Fibroblast of gingiva (primary cell): ENCODE results near the gene AJUBA.

Experiments used
- DNase-seq: peaks from one replicate; pipeline ENCODE4 v3.0.0-alpha.2; 2011; ENCODE audit warnings: low read depth

The AJUBA gene

DNA sequence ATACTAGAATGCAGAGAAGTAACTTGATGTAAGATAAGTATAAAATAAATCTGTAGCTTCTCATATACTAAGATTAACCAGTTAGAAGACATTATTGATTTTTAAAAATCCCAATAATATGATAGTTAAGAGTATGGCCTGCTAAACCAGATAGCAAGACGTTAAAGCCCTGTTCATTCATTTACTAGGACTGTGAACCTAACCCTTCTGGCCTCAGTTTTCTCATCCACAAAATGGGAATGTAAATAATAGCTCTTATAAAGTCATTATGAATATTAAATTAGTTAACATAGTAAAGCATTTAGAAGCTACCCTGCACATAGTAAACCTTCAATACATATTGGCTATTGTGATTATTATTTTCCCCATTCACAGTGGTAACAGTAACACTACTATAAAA lies 47.2 kb downstream of the AJUBA start:
- DNase-seq, result no peak

DNA sequence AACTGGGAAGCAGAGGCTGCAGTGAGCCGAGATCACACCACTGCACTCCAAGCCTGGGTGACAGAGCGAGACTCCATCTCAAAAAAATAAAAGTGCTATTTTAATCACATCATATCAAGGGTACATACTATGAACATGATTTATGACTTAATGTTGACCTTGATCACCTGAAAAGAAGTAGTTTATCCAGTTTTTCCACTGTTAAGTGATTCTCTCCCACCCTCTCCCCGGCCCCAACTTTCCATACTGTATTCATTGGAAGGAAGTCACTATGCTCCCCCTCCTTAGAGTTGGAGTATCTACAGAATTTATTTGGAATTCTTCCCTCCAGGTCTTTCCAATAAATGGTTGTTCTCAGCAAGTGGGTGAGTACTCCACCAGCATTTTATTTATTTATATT lies 50.2 kb downstream of the AJUBA start:
- no peak for DNase-seq

DNA sequence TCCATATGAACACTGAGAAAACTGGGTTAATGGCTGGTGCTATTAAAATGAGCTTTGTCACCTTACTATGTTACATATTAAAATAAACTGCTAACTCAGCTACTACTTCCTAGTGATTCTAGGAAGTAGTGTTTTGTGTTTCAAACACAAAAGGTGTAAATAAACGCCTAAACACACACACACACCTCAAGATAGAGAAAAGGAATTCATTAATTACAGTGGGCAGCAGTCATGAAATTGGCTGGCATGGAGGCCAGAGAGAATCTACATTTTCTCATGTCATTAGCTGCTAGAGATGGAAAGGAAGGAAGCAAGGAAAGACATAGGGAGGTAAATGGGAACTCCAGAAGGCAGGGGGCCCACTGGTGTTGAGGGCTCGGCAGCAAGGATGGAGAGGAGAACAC lies 52.4 kb downstream of the AJUBA start:
- DNase-seq, result no peak

DNA sequence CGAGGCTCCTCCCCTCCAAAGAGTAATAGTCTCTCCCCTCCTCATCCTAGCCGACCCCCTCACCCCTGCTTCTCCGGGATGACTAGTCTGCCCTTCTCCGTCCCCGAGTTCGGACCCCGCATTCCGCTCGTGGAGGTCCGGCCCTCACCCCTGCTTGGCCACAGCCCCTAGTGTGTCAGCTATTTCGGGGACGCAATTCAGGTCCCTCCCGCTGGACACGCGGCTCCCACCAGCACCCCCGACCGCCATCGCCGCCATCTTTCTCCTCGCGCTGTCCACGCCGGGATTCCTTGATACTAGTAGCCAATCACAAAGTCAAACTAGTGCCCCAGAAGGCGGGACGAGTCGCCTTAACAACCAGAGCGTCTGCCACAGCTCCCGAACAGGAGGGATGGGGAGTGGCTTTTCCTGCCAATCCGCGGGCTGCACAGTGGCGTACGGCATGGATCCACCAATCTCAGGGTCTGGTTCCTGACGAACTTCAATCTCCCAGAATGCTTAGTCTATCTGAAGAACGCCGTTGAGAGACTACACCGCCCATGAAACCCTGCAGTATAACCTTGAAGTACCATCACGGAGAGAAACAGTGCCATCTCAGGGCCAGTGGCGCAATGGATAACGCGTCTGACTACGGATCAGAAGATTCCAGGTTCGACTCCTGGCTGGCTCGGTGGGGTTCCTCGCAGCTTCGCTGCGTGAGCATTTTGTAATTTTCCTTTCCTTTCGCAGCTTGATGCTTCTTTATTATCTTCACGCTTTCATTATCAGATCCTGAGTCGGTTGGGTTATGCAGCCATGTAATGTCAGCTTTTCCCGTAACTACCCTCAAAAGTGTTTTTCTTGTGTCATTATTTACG lies 53.0 kb downstream of the AJUBA start, which contains the start of gene PRMT5:
Gene PRMT5, minus strand, starts transcription at position 273 of the 857 bp plus-strand sequence. Its CDS starts 15 bp downstream, at position 258.
- peak; percentile 100 for DNase-seq

DNA sequence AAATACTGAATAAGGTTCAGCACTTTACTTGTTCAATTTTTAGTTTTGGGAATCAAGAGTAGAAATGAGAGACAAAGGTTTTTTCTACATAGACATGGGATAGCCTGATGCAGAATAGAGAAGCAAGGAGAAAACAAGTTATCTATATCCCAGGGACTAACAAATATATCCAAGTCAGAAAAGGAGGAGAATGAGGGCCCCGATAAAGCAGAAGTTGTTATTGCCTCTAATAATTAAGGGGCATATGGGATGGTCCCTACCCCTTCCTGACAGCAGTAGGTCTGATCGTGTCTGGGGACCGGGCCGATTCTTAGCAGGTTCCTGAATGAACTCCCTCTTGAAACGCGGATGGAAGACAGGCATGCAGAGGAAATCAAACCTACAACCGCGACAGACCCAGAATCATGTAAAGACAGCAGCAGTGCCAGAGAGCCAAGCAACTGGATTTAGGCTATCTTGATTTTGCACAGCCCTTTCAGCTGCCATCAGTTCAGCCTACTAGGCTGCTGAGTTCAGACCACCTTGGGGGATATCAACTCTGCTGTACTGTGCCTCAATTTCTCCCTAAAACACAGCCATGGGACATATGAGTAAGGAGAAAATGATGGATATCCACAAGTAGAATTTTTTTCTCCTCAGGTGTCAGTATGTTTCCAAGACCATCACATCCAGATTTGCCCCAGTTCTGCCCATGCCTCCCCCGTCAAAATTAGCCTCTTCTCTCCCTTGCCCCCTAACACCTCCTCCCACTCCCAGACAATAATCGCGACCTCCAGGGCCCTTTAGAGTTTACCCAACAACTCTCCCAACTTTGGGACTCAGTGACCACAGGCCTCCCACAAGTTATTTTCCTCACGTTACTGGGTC lies 53.9 kb downstream of the AJUBA start:
- no peak for DNase-seq

DNA sequence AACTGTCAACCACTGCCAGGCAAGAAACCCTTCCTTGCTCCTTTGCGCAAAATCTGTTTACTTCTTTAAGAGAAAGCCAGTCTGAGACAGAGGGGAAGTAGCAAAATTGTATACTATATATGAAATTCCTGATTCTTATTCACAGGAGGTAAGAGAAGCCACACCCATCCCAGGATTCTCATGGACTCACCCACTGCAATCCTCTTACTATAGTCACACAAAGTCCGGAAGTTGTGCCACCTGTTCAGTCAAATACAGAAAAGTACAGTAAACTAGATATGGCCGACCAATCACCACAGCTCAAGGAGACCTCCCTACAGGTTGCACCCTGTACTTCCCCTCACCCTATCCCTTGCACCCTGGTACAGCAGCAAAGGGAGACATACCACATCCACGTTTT lies 56.0 kb downstream of the AJUBA start:
- DNase-seq, result no peak

DNA sequence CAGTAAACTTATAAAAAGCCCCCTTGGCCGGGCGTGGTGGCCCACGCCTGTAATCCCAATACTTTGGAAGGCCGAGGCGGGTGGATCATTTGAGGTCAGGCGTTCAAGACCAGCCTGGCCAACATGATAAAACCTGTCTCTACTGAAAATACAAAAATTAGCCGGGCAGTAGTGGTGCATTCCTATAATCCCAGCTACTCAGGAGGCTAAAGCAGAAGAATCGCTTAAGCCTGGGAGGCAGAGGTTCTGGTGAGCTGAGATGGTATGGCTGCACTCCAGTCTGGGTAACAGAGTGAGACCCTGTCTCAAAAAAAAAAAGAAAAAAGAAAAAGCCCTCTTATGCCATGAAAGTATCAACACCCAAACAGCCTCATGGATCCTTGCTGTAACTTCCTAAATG lies 56.8 kb downstream of the AJUBA start:
- no peak for DNase-seq

DNA sequence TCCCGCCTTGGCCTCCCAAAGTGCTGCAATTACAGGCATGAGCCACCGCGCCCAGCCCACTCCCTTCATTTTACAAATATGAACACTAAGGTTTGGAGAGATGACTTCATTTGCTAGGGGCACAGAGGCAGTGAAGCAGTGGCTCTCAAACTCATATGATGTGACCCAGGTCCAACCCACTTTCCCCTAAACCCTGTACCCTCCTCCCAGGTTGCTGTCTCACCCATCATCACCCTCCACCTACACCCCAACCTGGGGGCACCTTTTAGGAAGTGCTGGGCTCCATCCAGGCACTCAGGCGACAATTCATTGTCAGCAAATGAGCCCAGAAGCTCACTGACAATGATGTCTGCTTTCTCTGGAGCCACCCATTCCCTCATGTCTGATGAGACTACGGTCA lies 58.6 kb downstream of the AJUBA start:
- no peak for DNase-seq

DNA sequence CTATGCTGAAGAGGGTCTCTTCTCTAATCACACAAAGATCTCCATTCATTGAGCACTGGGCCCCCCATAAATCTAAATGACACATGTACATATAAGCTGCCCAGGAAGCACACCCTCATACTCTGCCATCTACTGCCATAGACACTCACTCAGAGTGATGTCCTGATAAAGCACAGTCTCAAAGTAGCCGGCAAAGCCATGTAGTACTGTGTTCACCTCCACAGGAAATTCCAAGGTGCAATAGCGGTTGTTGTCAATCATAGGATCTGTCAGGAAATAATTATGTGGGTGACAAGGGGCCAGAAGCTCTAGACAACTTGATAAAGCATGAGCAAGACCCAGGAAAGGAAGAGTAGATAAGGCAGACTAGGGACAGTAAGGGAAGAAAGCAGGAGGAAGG lies 60.1 kb downstream of the AJUBA start:
- DNase-seq, result no peak
